Posterior vena cava (tissue), 2 donors: ENCODE results near the gene CDKN2B-AS1. TPM values are rescaled to one million over a fixed set of nuclear protein-coding genes. Genes with fewer than 3 reads are reported as not detected.
A peak's percentile ranks its signal among the peaks of the same experiment; 100 is the strongest.

Experiments
- DNase-seq: peaks from one replicate; pipeline ENCODE4 v3.0.0-alpha.2; 2020; ENCODE audit warnings: low spot score
- intact Hi-C, 2 donors: fragments of 100-400 bp; cut with DNase I; formaldehyde crosslinking; loops; one replicate each; pipeline versions ENCODE4 v1.14.1 to v1.14.2; 2022 to 2023
- total RNA-seq, 2 donors: library from RNA; stranded (reverse); fragmentation: NEBNext Ultra II Directional; extraction: Animal tissue kit (Norgen Biotek cat#: 25700); gene quantifications; one replicate each; pipeline ENCODE4 v1.2.1, GENCODE V29; 2021
- donor health status: DM: yes; HTN: yes; CAD: no.
- donor health status: DM: yes; HTN: yes; CAD: no.

The CDKN2B-AS1 gene
- total RNA-seq, 2 donors from 2014 or later: 0.65 to 1.00 TPM

- intact Hi-C loops: loop anchor here (10.0 kb wide), 2 partner anchors 183 to 193 kb away; partner anchors contain the start of gene MTAP (in 1 of the 2)
- no peak for DNase-seq
Measured at GRCh38 chr9:21997480-21997879, 2.9 kb downstream of the CDKN2B-AS1 start.

- no peak for DNase-seq
- intact Hi-C loops: loop anchor here (10.0 kb wide), 2 partner anchors 183 to 193 kb away; partner anchors contain the start of gene MTAP (in 1 of the 2)
Measured at GRCh38 chr9:21998026-21998425, 3.4 kb downstream of the CDKN2B-AS1 start.

- DNase-seq: no peak
- intact Hi-C loops: no loop called here
Measured at GRCh38 chr9:22002038-22002437, 7.4 kb downstream of the CDKN2B-AS1 start.

GRCh38 chr9:22005021-22005701 lies 10.6 kb downstream of the CDKN2B-AS1 start:
- DNase-seq: peak; percentile 67
- intact Hi-C loops: no loop called here

- peak; percentile 74 for DNase-seq
- intact Hi-C loops: no loop called here
Measured at GRCh38 chr9:22005702-22006606, 11.4 kb downstream of the CDKN2B-AS1 start.

- intact Hi-C loops: no loop called here
- no peak for DNase-seq
Measured at GRCh38 chr9:22008384-22008716, 13.8 kb downstream of the CDKN2B-AS1 start.

GRCh38 chr9:22008717-22009505 lies 14.3 kb downstream of the CDKN2B-AS1 start, which contains the start of gene CDKN2B:
Gene CDKN2B, minus strand, starts transcription at chr9:22009305. Its CDS starts 352 bp downstream, at chr9:22008953.
- peak; percentile 99 for DNase-seq
- intact Hi-C loops: no loop called here

GRCh38 chr9:22009506-22009867 lies 14.9 kb downstream of the CDKN2B-AS1 start:
- intact Hi-C loops: no loop called here

GRCh38 chr9:22010866-22011625 lies 16.5 kb downstream of the CDKN2B-AS1 start:
- intact Hi-C loops: no loop called here
- DNase-seq: no peak

More at GRCh38 chr9:22009506-22009867, 14.9 kb downstream of the CDKN2B-AS1 start:
- no peak for DNase-seq

- no peak for DNase-seq
- intact Hi-C loops: no loop called here
Measured at GRCh38 chr9:22022396-22022795, 27.8 kb downstream of the CDKN2B-AS1 start.

GRCh38 chr9:22026696-22027095 lies 32.1 kb downstream of the CDKN2B-AS1 start:
- no peak for DNase-seq
- intact Hi-C loops: no loop called here

GRCh38 chr9:22028394-22028793 lies 33.8 kb downstream of the CDKN2B-AS1 start:
- DNase-seq: no peak
- intact Hi-C loops: no loop called here

- no peak for DNase-seq
- intact Hi-C loops: no loop called here
Measured at GRCh38 chr9:22029231-22029630, 34.6 kb downstream of the CDKN2B-AS1 start.

- intact Hi-C loops: no loop called here
- DNase-seq: no peak
Measured at GRCh38 chr9:22030101-22030598, 35.6 kb downstream of the CDKN2B-AS1 start.

- DNase-seq: no peak
- intact Hi-C loops: no loop called here
Measured at GRCh38 chr9:22031655-22032411, 37.2 kb downstream of the CDKN2B-AS1 start.

- intact Hi-C loops: no loop called here
- no peak for DNase-seq
Measured at GRCh38 chr9:22033012-22033630, 38.5 kb downstream of the CDKN2B-AS1 start.

- intact Hi-C loops: no loop called here
- DNase-seq: no peak
Measured at GRCh38 chr9:22035591-22036011, 41.0 kb downstream of the CDKN2B-AS1 start.
